Cortex of kidney (tissue), 1 donor: ENCODE results near the gene TYW1.
"Not testable (repeated sequence)": the region's sequence is repeated elsewhere in the genome, so short reads cannot be mapped to it uniquely, and the experiment has no call there.

Experiments used
- DNase-seq: peaks from one replicate; lab custom pipeline; 2025; lab: John Stamatoyannopoulos, UW

TYW1 gene

GRCh38 chr7:67191002-67191720 lies 194.5 kb downstream of the TYW1 start:
- not testable (repeated sequence) for DNase-seq

DNA sequence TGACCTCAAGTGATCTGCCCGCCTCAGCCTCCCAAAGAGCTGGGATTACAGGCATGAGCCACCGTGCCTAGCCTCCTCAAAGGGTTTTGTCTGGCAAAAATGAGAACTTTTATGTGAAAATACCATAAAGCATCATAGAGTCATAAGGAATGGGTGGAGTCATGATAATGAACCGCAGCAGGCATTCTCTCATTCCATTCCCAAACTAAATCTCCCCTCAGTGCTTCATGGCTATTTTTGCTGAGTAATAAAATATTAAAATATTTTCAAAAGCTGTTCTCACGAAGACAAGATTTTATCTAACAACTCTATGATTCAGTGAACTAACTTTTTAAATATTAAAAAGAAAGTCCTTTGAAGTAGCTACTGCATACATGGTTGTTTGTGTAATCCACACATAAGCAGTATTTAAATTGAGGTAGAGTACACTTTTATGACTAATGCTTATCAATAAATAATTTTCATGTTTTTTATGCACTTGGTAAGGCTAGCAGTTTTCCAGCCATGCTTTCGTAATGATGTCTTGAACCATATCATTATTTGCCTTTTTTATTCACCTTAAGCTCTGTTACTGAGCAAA lies 195.6 kb downstream of the TYW1 start:
- DNase-seq, result not testable (repeated sequence)

DNA sequence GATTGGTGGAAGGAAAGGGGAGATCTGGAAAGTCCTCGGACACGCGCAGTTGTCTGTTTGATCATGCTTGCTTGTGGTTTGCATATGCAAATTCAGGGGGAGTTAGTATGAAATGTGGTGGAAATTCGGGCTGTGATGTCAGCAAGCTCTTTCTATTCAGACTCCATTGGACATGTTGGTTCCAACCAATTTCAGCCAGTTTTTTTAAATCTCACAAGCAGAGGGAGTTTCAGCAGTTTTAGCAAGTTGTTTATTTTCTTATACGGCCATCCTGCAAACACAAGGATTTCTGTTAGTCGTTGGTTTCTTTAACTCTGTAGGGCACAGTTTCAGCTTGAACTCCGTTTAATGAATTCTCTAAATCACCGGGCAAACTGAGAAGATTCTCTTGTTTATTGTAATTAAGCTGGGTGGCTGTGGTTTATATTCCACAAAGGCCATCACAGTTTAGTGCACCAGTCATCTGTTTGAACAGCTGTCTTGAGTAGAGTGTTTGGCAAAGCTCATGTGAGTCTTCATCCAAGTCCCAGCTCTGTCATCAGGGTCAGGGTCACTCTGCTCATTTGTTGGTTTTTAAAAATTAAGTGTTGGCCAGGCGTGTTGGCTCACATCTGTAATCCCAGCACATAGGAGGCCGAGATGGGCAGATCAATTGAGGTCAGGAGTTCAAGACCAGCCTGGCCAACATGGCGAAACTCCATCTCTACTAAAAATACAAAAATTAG lies 196.4 kb downstream of the TYW1 start:
- not testable (repeated sequence) for DNase-seq

DNA sequence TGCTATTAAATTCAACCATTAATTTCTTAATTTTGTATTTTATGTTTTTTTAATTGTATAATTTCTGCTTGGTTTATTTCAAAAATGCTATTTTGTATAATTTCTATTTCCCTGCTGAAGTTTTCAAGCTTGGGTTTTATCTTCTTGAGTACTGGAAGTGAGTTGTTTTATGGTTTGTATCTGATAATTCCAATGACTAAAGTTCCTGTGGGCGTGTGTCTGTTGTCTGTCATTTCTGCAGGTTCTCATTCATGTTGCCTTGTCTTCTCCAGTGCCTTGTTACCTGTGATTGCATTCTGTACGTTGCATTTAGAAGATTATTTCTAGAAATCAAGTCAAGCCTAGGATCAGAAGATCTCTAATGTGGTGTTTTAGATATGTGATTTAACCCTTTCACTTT lies 199.5 kb downstream of the TYW1 start:
- DNase-seq, result not testable (repeated sequence)

DNA sequence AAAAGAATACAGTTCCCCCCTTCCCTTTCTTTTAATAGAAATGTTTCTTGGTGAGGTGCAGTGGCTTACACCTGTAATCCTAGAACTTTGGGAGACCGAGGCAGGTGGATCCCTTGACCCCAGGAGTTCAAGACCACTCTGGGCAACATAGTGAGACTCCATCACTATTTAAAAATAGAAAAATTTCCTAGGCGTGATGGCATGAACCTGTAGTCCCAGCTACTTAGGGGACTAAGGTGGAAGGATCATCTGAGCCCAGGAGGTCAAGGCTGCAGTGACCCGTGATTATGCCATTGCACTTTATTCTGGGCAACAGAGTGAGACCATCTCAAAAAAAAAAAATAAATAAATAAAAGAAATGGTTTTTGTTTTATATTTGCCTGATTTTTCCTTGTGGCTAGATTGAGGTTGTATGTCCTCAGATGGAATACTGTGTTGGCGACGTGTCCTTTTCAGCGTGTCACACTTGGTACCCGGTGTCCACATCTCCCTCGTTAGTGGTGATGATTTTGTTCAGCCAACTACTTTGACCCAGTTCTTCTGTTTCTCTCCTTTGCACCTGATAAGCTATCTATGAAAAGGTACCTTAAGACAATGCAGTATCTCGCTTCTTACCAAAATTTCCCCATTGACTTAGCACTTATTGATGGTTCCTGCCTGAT lies 202.4 kb downstream of the TYW1 start:
- DNase-seq, result not testable (repeated sequence)

DNA sequence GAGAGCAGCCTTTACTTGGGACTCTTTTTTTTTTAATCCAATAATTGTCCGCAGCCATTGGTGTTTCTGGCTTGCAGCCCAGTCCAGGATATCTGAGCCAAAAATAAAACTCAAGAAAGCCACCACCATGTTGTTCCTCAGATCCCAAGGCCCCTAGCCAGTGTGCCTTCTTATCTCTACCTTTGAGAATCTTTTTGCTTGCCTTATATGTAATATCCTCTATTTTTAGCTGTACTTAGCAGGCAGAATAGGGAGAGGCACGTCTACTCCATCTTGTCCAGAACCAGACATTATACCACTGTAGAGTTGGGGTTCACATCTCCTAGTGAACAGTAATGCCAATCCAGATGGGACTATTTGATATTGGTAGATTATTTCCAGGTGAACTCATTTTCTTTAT lies 209.1 kb downstream of the TYW1 start:
- DNase-seq, result not testable (repeated sequence)

DNA sequence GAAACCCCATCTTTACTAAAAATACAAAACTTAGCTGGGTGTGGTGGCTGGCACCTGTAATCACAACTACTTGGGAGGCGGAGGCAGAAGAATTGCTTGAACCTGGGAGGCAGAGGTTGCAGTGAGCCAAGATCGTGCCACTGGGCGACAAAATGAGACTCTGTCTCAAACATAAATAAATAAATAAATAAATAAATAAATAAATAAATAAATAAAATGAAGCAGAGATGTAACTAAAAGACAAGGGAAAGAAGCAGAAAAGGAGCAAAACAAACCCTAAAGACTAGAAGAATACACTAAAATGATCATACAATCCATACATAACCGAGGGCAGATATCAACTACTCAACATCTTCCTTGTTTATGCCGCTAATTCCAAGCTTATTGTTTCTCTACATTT lies 209.8 kb downstream of the TYW1 start:
- DNase-seq, result no peak

- DNase-seq, result not testable (repeated sequence)
Observed at GRCh38 chr7:67208656-67209055, 212.0 kb downstream of the TYW1 start.

DNA sequence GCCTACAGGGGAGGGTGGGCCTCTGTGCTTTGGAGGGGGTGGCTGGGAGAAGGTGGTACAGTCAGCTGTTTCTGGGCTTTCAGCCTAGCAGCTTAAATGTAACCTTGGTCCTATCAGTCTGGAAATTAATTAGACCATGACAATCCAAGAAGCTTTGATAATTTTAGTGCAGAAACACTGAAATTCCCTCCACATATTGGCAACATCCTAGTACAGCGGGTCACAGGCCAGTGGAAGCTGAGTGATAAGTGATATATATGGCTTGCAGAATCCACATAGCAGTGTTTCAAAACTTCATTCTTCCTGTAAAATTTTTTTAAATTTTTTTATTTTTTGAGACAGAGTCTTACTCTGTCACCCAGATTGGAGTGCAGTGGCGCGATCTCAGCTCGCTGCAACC lies 212.6 kb downstream of the TYW1 start:
- DNase-seq, result no peak

DNA sequence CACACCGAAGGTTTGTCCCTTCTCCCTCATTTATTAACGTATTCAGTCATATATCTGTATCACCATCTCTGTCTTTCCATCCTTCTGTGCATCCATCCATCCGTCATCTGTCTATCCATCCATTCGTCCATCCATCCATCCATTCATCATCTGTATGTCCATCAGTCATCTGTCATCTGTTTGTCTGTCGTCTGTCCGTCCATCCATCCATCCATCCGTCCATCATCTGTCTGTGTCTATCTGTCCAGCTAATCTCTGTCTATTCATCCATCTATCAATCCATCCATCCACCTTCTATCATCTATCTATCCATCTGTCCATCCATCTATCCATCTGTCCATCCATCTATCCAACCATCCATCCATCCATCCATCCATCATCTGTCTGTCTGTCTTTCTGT lies 213.9 kb downstream of the TYW1 start:
- DNase-seq, result no peak

GRCh38 chr7:67211650-67212330 lies 215.2 kb downstream of the TYW1 start:
- not testable (repeated sequence) for DNase-seq

GRCh38 chr7:67213038-67213437 lies 216.4 kb downstream of the TYW1 start:
- not testable (repeated sequence) for DNase-seq

GRCh38 chr7:67223551-67223950 lies 226.9 kb downstream of the TYW1 start:
- not testable (repeated sequence) for DNase-seq

GRCh38 chr7:67226340-67226907 lies 229.8 kb downstream of the TYW1 start:
- DNase-seq, result not testable (repeated sequence)

DNA sequence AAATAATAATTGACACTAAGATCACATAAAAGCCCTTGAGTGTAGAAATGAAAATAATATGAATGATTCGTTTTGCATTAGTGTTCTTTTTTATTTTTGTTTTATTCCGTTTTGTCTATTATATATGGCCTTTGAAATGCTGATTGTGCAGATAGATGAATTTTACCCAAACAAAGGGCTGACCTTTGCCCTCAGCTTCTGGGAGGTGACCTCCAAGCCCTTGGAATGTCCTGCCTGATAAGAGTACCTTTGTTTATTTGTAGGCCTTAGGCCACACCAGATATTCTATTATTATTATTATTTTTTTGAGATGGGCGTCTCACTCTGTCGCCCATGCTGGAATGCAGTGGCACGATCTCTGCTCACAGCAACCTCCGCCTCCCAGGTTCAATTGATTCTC lies 230.3 kb downstream of the TYW1 start:
- DNase-seq, result not testable (repeated sequence)

DNA sequence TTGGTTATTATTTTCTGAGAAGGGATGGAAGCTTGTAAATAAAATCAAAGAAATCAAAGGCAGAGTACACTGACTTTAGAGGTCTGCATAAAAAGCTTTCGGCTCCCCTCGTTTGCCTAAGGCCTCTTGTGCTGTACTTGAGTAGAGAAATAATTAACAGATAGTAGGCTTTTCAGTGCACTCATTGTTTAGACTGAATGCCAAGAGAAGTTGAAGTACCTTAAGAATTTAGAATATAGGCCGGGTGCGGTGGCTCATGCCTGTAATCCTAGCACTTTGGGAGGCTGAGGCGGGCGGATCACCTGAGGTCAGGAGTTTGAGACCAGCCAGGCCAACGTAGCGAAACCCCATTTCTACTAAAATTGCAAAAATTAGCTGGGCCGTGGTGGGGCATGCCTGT lies 232.4 kb downstream of the TYW1 start:
- not testable (repeated sequence) for DNase-seq

GRCh38 chr7:67230029-67230428 lies 233.4 kb downstream of the TYW1 start:
- DNase-seq, result not testable (repeated sequence)

GRCh38 chr7:67233506-67233905 lies 236.9 kb downstream of the TYW1 start:
- not testable (repeated sequence) for DNase-seq

DNA sequence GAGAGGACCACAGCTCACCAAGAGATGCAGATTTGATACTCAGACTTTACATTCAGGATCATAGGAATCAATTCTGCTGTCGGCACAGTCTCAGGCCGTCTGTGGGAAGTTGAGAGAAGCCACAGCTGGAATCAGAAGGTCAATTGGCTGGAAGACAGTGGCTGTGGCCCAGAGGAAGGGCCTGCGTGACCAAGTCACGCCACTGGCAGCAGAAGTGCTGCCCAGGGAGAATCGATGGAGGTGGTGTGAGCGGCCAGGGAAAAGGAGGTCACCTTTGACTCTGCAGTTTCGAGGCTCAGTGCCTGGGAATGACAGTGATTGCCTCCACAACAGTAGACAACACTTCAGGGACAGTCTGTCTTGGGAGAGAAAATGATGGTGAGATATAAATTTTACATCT lies 239.6 kb downstream of the TYW1 start:
- DNase-seq, result not testable (repeated sequence)

GRCh38 chr7:67242871-67243270 lies 246.2 kb downstream of the TYW1 start:
- not testable (repeated sequence) for DNase-seq

DNA sequence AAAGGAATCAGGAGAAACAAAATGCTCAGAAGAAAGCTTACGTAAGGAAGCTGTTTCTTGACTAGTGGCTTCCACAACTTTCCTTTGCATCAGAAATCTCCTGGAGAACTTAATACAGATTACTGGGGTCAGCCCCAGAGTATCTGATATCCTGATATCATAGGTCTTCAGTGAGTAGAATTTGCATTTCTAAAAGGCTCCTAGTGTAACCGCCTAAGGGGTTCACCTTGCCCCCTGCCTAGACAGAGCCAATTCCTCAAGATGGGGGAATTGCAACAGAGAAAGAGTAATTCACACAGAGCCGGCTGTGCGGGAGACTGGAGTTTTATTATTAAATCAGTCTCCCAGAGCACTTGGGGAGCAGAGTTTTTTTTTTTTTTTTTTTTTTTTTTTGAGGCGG lies 251.7 kb downstream of the TYW1 start:
- not testable (repeated sequence) for DNase-seq
